ENCODE results near the gene NUB1.

Gene NUB1

DNA sequence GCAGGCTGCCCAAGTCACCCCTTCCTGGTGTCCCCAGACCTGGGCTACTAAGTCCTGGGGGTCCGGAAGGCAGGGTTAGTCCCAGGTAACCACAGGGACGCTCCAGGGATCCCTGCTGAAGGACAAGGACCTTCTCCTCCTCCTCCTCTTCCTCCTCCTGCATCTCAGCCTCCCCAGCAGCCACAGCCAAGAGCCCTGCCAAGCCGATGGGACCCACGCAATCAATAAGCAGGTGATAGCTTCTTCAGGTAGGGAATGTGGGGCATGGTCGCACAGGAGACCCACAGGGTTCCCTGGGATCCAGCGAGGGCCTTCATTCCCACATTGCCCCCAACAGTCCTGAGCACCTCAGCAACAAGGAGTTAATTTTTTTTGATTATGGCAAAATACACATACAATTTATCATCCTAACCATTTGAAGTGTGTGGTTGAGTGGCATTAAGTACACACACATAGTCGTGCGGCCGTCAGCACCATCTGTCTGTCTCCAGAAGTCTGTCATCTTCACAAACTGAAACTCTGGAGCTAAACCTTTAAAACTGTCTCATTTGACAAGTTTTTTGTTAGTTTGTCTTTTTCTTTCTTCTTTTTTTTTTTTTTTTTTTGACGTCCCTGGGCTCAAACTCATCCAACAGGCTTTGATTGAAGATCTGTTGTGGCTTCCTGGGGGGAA lies 86.2 kb downstream of the NUB1 start:
- peak; percentile 65 for DNase-seq
